Measurements from ENCODE around the gene PTPRM. TPM values are rescaled to one million over a fixed set of nuclear protein-coding genes. Genes with fewer than 3 reads are reported as not detected.

Gene PTPRM
- total RNA-seq, 1 experiment from 2014 or later, result 45.6 TPM

DNA sequence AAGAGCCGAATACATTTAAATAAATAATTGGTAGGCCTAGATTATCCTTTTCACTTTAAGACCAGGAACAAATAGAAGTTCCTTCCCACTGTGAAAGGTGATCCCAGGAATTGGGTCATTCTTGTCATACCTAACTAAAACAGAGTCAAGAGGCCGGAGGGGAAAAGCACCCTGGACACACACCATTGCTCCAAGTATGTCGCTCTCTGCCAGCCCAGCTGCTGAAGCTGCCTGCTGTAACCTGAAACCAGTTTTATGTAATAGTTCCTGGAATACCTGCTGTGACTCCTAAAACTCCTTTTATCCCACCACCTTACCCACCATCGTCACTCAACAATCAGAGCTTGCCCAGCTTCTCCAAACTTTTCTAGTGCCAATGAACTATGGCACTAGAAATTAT is 217.1 kb downstream of the PTPRM start:
- Histone ChIP-seq H3K4me3 (ENCODE audit: low read length) (no peak overlapping the region), H3K27ac (ENCODE audit: low read length) (no peak overlapping the region), H3K4me1 (ENCODE audit: insufficient read depth, low read length) (peaks cover 7% of the 10 kb centered on the region), H3K9ac (ENCODE audit: low read length) (no peak overlapping the region), H2AFZ (ENCODE audit: low read length) (no peak overlapping the region), H3K79me2 (ENCODE audit: low read length) (no peaks in the 10 kb centered on the region), H3K9me3 (ENCODE audit: low read length) (no peaks in the 10 kb centered on the region), H3K27me3 (ENCODE audit: low read length) (no peaks in the 10 kb centered on the region), H3K36me3 (ENCODE audit: low read depth, low read length) (no peaks in the 10 kb centered on the region), H3K4me2 (ENCODE audit: low read length) (no peak overlapping the region), H4K20me1 (ENCODE audit: low read length) (no peaks in the 10 kb centered on the region), H3K9me2 (replicated peaks; ENCODE audit: low read length) (no peaks in the 10 kb centered on the region), H3F3A (ENCODE audit: low read length, unreplicated experiment) (no peaks in the 10 kb centered on the region)
- intact Hi-C loops (cut with micrococcal nuclease), result no loop called here
- POLR2A ChIA-PET (ENCODE audit: unreplicated experiment), result no interaction called here
- DNase-seq (no peak), ATAC-seq (no peak)
- TF ChIP-seq, protein P1, sequence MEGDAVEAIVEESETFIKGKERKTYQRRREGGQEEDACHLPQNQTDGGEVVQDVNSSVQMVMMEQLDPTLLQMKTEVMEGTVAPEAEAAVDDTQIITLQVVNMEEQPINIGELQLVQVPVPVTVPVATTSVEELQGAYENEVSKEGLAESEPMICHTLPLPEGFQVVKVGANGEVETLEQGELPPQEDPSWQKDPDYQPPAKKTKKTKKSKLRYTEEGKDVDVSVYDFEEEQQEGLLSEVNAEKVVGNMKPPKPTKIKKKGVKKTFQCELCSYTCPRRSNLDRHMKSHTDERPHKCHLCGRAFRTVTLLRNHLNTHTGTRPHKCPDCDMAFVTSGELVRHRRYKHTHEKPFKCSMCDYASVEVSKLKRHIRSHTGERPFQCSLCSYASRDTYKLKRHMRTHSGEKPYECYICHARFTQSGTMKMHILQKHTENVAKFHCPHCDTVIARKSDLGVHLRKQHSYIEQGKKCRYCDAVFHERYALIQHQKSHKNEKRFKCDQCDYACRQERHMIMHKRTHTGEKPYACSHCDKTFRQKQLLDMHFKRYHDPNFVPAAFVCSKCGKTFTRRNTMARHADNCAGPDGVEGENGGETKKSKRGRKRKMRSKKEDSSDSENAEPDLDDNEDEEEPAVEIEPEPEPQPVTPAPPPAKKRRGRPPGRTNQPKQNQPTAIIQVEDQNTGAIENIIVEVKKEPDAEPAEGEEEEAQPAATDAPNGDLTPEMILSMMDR (conservative IDR thresholded peaks at IDR 0.05; ENCODE audit: low read depth, low read length), result no peak
- TF ChIP-seq EZH2 (IDR thresholded peaks at IDR 0.05; ENCODE audit: low read length, unreplicated experiment), result no peak
- TF ChIP-seq EZH2phosphoT487 (IDR thresholded peaks at IDR 0.05; ENCODE audit: borderline replicate concordance, low read length), result no peak
- CTCF ChIA-PET, result no interaction called here
- no TSS peak for BruUV-seq (replicated peaks)

DNA sequence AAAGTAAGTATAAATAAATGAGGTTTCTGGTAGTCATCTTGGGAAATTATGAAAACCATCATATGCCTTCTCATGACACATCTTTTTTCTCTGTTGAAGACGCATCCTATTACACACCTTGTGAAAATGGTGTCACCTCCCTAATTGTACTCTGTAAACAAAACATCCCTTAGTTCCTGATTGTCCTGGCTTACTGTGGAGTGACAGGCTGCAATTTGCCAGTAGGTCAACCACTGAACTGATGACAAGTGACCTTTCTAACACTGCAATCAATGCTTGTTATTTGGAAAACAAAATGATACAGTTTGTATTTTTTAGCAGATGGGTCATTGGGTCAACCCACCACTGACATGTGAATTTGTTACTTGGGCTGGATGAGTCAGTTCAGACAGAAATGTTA is 219.5 kb downstream of the PTPRM start:
- TF ChIP-seq EZH2 (IDR thresholded peaks at IDR 0.05; ENCODE audit: low read length, unreplicated experiment) (no peak), EZH2phosphoT487 (IDR thresholded peaks at IDR 0.05; ENCODE audit: borderline replicate concordance, low read length) (no peak)
- TF ChIP-seq, protein P1 (conservative IDR thresholded peaks at IDR 0.05; ENCODE audit: low read depth, low read length), result no peak
- DNase-seq (no peak), ATAC-seq (no peak)
- POLR2A ChIA-PET (ENCODE audit: unreplicated experiment), result no interaction called here
- H3K4me1 ChIP-seq (ENCODE audit: insufficient read depth, low read length), result no peaks in the 10 kb centered on the region
- no peaks in the 10 kb centered on the region for H3K36me3 ChIP-seq (ENCODE audit: low read depth, low read length)
- H3K9ac ChIP-seq (ENCODE audit: low read length), result no peak overlapping the region
- no peak overlapping the region for H2AFZ ChIP-seq (ENCODE audit: low read length)
- intact Hi-C loops (cut with micrococcal nuclease), result no loop called here
- H3K27me3 ChIP-seq (ENCODE audit: low read length), result no peaks in the 10 kb centered on the region
- H3K9me3 ChIP-seq (ENCODE audit: low read length), result no peaks in the 10 kb centered on the region
- BruUV-seq (replicated peaks), result no TSS peak
- no peaks in the 10 kb centered on the region for H3F3A ChIP-seq (ENCODE audit: low read length, unreplicated experiment)
- H4K20me1 ChIP-seq (ENCODE audit: low read length), result no peaks in the 10 kb centered on the region
- H3K9me2 ChIP-seq (replicated peaks; ENCODE audit: low read length), result no peaks in the 10 kb centered on the region
- no peak overlapping the region for H3K27ac ChIP-seq (ENCODE audit: low read length)
- no peak overlapping the region for H3K4me2 ChIP-seq (ENCODE audit: low read length)
- H3K4me3 ChIP-seq (ENCODE audit: low read length), result no peak overlapping the region
- no peaks in the 10 kb centered on the region for H3K79me2 ChIP-seq (ENCODE audit: low read length)
- CTCF ChIA-PET, result no interaction called here

DNA sequence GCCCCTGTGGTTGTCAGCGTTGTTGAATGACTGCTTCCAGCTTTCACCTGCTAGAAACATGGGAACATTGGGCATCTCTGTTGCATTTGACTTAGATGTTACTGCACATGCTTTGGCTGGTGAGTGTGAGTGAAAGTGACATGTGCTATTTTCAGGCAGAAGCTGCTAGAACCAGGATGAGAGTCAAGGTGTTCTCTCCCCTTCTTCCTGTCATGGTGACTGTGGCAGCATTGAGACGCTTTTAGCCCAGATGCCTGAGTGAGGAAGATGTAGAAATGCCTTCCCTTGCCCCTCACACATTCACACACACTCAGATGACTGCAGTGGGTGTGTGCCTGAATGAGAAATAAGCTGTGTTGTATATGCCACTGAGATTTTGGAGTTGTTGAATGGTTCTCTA is 220.2 kb downstream of the PTPRM start:
- Histone ChIP-seq H4K20me1 (ENCODE audit: low read length) (no peaks in the 10 kb centered on the region), H3K4me1 (ENCODE audit: insufficient read depth, low read length) (no peaks in the 10 kb centered on the region), H3K27ac (ENCODE audit: low read length) (no peak overlapping the region), H3K4me3 (ENCODE audit: low read length) (no peak overlapping the region), H3F3A (ENCODE audit: low read length, unreplicated experiment) (no peaks in the 10 kb centered on the region), H3K36me3 (ENCODE audit: low read depth, low read length) (no peaks in the 10 kb centered on the region), H3K9ac (ENCODE audit: low read length) (no peak overlapping the region), H3K9me2 (replicated peaks; ENCODE audit: low read length) (no peaks in the 10 kb centered on the region), H3K9me3 (ENCODE audit: low read length) (no peaks in the 10 kb centered on the region), H3K79me2 (ENCODE audit: low read length) (0 out of 2 replicates have a peak, but pooled peaks cover 5% of the 10 kb centered on the region), H3K27me3 (ENCODE audit: low read length) (no peaks in the 10 kb centered on the region), H3K4me2 (ENCODE audit: low read length) (no peak overlapping the region), H2AFZ (ENCODE audit: low read length) (no peak overlapping the region)
- intact Hi-C loops (cut with micrococcal nuclease), result no loop called here
- ATAC-seq (no peak), DNase-seq (no peak)
- ChIA-PET POLR2A (ENCODE audit: unreplicated experiment) (no interaction called here), CTCF (no interaction called here)
- TF ChIP-seq EZH2 (IDR thresholded peaks at IDR 0.05; ENCODE audit: low read length, unreplicated experiment), result no peak
- no peak for TF ChIP-seq EZH2phosphoT487 (IDR thresholded peaks at IDR 0.05; ENCODE audit: borderline replicate concordance, low read length)
- TF ChIP-seq, protein P1 (conservative IDR thresholded peaks at IDR 0.05; ENCODE audit: low read depth, low read length), result no peak
- no TSS peak for BruUV-seq (replicated peaks)
